EH (cell line): ENCODE results near the gene NTN5.
"Not testable (repeated sequence)": the region's sequence is repeated elsewhere in the genome, so short reads cannot be mapped to it uniquely, and the experiment has no call there.

ENCODE experiments used
- DNase-seq: peaks from one replicate; pipeline ENCODE4 v3.0.0-alpha.2; 2015; ENCODE audit warnings: low read depth

The NTN5 gene

GRCh38 chr19:48644355-48644754, 28.5 kb downstream of the NTN5 start:
- DNase-seq = no peak

GRCh38 chr19:48642862-48643261, 30.0 kb downstream of the NTN5 start:
- DNase-seq = no peak

- no peak for DNase-seq
Measured at GRCh38 chr19:48641850-48642249, 31.0 kb downstream of the NTN5 start.

GRCh38 chr19:48639483-48640375, 33.1 kb downstream of the NTN5 start:
- DNase-seq = no peak

GRCh38 chr19:48638831-48639381, 33.9 kb downstream of the NTN5 start:
- DNase-seq = no peak

GRCh38 chr19:48637948-48638830, 34.6 kb downstream of the NTN5 start:
- peak; percentile 94 for DNase-seq

- DNase-seq = peak; percentile 99
Measured at GRCh38 chr19:48637449-48637947, 35.3 kb downstream of the NTN5 start.

GRCh38 chr19:48636859-48637448, 35.9 kb downstream of the NTN5 start, which contains the start of gene DBP:
Gene DBP (minus strand): TSS chr19:48637379. CDS start chr19:48636994, 385 bp downstream.
- DNase-seq = peak; percentile 54

- no peak for DNase-seq
Measured at GRCh38 chr19:48635966-48636858, 36.6 kb downstream of the NTN5 start.

GRCh38 chr19:48635263-48635965, 37.4 kb downstream of the NTN5 start:
- DNase-seq = peak; percentile 53

- peak; percentile 96 for DNase-seq
Measured at GRCh38 chr19:48634424-48635262, 38.2 kb downstream of the NTN5 start.

GRCh38 chr19:48634036-48634342, 38.8 kb downstream of the NTN5 start:
- DNase-seq = no peak

GRCh38 chr19:48633148-48634035, 39.4 kb downstream of the NTN5 start:
- DNase-seq = peak; percentile 21

GRCh38 chr19:48632692-48633147, 40.1 kb downstream of the NTN5 start:
- peak; percentile 69 for DNase-seq

GRCh38 chr19:48632286-48632685, 40.5 kb downstream of the NTN5 start:
- not testable (repeated sequence) for DNase-seq

- no peak for DNase-seq
Measured at GRCh38 chr19:48631225-48631624, 41.6 kb downstream of the NTN5 start.

- DNase-seq = no peak
Measured at GRCh38 chr19:48630296-48631063, 42.3 kb downstream of the NTN5 start.
